ENCODE results near the gene SCAF8. TPM values are rescaled to one million over a fixed set of nuclear protein-coding genes. Genes with fewer than 3 reads are reported as not detected.
"Not testable (repeated sequence)": the region's sequence is repeated elsewhere in the genome, so short reads cannot be mapped to it uniquely, and the experiment has no call there.

The SCAF8 gene
- total RNA-seq, 1 donor from 2014 or later, result 17.6 TPM

DNA sequence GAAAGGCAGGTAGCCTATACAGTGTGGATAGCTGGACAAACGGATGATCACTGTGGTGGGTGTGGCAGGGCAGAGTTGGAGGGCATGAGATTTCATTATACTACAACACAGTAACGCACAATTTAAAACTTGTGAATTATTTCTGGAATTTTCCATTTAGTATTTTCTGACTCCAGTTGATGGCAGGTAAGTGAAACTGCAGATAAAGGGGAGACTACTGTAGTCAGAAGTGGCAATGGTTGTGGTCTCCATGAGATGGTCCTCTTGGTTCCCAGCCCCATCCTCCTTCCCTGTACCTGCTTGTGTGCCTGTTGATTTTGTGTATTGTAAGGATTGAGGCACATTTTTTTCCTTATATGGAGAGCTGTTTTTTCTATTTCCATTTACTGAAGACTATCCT, 22.5 kb upstream of the SCAF8 start:
- no peak for TF ChIP-seq CTCF (IDR thresholded peaks at IDR 0.05; ENCODE audit: insufficient read depth, low read length, severe bottlenecking)
- Histone ChIP-seq H3K27me3 (ENCODE audit: control insufficient read depth, insufficient read depth, low read length) (no peaks in the 10 kb centered on the region), H3K36me3 (ENCODE audit: control insufficient read depth, insufficient read depth, low read length) (no peaks in the 10 kb centered on the region), H3K4me3 (ENCODE audit: low read depth, low read length) (no peak overlapping the region)
- DNase-seq (ENCODE audit: low read depth) (no peak), FAIRE-seq (no peak)

GRCh38 chr6:154715446-154715845, 17.8 kb upstream of the SCAF8 start:
- no peaks in the 10 kb centered on the region for H3K36me3 ChIP-seq (ENCODE audit: control insufficient read depth, insufficient read depth, low read length)
- H3K4me3 ChIP-seq (ENCODE audit: low read depth, low read length), result no peak overlapping the region
- FAIRE-seq (no peak), DNase-seq (ENCODE audit: low read depth) (no peak)
- no peaks in the 10 kb centered on the region for H3K27me3 ChIP-seq (ENCODE audit: control insufficient read depth, insufficient read depth, low read length)
- no peak for TF ChIP-seq CTCF (IDR thresholded peaks at IDR 0.05; ENCODE audit: insufficient read depth, low read length, severe bottlenecking)

DNA sequence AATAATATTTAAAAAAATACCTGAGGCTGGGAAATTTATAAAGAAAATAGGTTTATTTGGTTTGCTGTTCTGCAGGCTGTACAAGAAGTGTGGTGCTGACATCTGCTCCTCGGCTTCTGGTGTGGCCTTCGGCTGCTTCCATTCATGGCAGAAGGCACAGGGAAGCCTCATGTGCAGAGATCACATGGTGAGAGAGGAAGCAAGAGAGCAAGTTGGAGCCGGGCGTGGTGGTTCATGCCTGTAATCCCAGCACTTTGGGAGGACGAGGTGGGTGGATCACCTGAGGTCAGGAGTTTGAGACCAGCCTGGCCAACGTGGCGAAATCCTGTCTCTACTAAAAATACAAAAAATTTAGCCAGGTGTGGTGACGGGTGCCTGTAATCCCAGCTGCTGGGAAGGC, 16.9 kb upstream of the SCAF8 start:
- DNase-seq (ENCODE audit: low read depth); FAIRE-seq; H3K27me3 ChIP-seq (ENCODE audit: control insufficient read depth, insufficient read depth, low read length); H3K4me3 ChIP-seq (ENCODE audit: low read depth, low read length); H3K36me3 ChIP-seq (ENCODE audit: control insufficient read depth, insufficient read depth, low read length): not testable (repeated sequence)

GRCh38 chr6:154719433-154719832, 13.8 kb upstream of the SCAF8 start:
- H3K4me3 ChIP-seq (ENCODE audit: low read depth, low read length), result no peak overlapping the region
- H3K27me3 ChIP-seq (ENCODE audit: control insufficient read depth, insufficient read depth, low read length), result no peaks in the 10 kb centered on the region
- no peak for FAIRE-seq
- TF ChIP-seq CTCF (IDR thresholded peaks at IDR 0.05; ENCODE audit: insufficient read depth, low read length, severe bottlenecking), result no peak
- no peaks in the 10 kb centered on the region for H3K36me3 ChIP-seq (ENCODE audit: control insufficient read depth, insufficient read depth, low read length)
- no peak for DNase-seq (ENCODE audit: low read depth)

GRCh38 chr6:154719854-154720253, 13.4 kb upstream of the SCAF8 start:
- H3K27me3 ChIP-seq (ENCODE audit: control insufficient read depth, insufficient read depth, low read length), result no peaks in the 10 kb centered on the region
- FAIRE-seq (no peak), DNase-seq (ENCODE audit: low read depth) (no peak)
- TF ChIP-seq CTCF (IDR thresholded peaks at IDR 0.05; ENCODE audit: insufficient read depth, low read length, severe bottlenecking), result no peak
- H3K4me3 ChIP-seq (ENCODE audit: low read depth, low read length), result no peak overlapping the region
- no peaks in the 10 kb centered on the region for H3K36me3 ChIP-seq (ENCODE audit: control insufficient read depth, insufficient read depth, low read length)

DNA sequence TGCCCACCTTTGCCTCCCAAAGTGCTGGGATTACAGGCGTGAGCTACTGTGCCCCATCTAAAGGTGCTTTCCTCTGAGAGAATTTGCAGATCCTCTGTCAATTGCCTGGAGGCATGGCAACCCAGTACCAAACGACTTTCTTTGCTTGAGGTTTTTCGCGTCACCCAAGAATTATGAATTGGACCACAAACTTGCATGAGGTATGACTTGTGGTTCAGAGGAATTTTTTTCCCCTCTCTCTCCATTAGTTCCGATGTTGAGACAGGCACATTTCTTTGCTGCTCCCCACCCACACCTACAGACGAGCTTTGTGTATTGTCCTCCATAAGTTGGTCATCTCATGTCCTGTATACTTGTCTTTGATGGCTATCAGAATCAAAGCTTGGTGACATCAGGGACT, 11.8 kb upstream of the SCAF8 start:
- Histone ChIP-seq H3K4me3 (ENCODE audit: low read depth, low read length) (no peak overlapping the region), H3K36me3 (ENCODE audit: control insufficient read depth, insufficient read depth, low read length) (no peaks in the 10 kb centered on the region), H3K27me3 (ENCODE audit: control insufficient read depth, insufficient read depth, low read length) (no peaks in the 10 kb centered on the region)
- no peak for FAIRE-seq
- no peak for TF ChIP-seq CTCF (IDR thresholded peaks at IDR 0.05; ENCODE audit: insufficient read depth, low read length, severe bottlenecking)
- DNase-seq (ENCODE audit: low read depth), result peak; percentile 65

All from bronchial epithelial cell (primary cell).